Ramos (cell line): ENCODE data around the gene NPHS1.
"Not testable (repeated sequence)": the region's sequence is repeated elsewhere in the genome, so short reads cannot be mapped to it uniquely, and the experiment has no call there.

Source experiments
- in situ Hi-C: fragments of 300-500 bp; cut with MboI; formaldehyde crosslinking; loops from one replicate; pipeline ENCODE4 v1.14.3; 2022; ENCODE audit warnings: low sequenced_read_pairs; ENCODE audit not compliant: unreplicated experiment

NPHS1 gene

DNA sequence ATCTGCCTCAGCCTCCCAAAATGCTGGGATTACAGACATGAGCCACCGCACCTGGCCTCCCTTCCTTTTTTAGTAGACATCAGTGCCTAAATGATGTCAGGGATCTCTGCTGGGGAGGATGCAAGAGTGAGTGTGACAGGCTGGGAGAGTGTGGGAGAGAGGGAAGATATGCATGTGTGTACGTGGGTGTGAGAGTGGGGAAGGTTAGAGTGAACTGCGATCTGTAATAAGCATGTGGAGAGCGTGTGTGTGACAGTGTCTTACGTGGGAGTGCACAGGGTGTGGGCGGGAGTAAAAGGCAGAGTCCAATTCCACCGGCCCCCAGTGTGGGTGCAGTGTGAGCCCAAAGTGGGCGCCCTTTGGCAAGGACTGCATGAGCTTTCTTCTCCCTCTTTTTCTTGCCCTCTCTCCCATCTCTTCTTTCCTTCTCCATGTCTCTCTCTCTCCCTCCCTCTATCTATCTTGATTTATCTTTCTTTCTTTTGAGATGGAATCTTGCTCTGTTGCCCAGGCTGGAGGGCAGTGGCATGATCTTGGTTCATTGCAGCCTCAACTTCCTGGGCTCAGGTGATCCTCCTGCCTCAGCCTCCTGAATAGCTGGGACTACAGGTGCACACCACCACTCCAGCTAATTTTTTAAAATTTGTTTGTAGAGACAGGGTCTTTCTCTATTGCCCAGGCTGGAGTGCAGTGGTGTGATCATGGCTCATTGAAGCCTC is 893 bp upstream of the NPHS1 start:
- in situ Hi-C loops: no loop called here

DNA sequence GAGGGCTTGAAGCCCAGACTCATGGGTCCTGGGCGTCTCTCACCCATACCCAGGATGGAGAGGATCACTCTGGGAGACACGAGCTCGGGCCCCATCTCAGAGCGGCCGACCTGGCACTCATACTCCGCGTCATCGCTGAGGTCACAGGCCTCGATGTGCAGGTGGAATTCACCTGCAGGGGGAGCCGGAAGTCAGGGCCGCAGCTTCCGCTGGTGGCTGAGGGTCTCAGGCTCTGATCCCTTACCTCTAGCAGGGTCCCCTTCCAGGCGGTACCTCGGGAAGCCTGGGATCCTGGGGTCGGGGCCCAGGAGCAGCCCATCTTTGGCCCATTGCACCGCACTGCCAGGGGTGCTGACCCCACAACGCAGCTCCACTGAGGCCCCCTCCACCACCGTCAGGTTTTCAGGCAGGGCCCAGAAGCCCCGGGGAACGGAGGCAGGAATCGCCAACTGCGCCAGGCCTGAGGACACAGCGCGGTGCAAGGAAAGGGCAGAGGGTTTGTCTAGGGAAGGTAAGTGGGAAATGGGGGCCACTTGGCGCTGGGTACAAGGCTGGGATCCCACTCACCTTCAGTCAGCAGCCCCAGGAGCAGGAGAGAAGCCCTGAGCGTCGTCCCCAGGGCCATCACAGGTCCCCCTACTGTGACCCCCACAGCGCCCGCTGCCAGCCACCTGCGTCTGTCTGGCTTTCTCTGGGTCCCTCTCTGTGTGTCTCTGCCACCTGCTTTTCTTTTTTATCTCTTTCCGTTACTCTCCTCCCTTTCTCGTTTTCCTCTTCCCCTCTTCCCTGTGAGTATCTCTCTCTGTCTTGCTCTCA is 883 bp downstream of the NPHS1 start:
- in situ Hi-C loops: no loop called here

- in situ Hi-C loops: no loop called here
These were observed 3.3 kb downstream of the NPHS1 start for GRCh38 chr19:35848919-35849505.

DNA sequence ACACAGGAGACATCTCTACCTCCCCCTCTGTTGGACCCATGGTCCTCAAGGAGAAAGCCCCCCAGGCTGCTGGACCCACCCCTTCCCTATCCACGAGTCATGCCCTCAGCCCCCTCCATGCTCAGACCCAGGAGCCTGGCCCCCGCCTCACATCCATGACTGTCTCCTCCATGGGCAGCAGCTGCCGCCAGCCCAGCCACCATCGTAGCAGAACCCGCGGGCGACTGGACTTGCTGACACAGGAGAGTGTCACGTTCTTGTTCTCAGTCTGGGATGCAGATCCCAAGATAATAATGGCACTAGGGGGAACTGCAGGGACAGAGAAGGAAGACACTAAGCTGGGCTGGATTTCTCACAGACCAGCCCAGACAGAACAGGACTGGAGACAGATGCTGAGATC is 3.8 kb downstream of the NPHS1 start:
- in situ Hi-C loops: no loop called here

GRCh38 chr19:35847911-35848310 is 4.4 kb downstream of the NPHS1 start:
- in situ Hi-C loops: no loop called here

- in situ Hi-C loops: no loop called here
These were observed 6.2 kb downstream of the NPHS1 start for GRCh38 chr19:35846038-35846668.

GRCh38 chr19:35845215-35846037 is 6.9 kb downstream of the NPHS1 start:
- in situ Hi-C loops: no loop called here

DNA sequence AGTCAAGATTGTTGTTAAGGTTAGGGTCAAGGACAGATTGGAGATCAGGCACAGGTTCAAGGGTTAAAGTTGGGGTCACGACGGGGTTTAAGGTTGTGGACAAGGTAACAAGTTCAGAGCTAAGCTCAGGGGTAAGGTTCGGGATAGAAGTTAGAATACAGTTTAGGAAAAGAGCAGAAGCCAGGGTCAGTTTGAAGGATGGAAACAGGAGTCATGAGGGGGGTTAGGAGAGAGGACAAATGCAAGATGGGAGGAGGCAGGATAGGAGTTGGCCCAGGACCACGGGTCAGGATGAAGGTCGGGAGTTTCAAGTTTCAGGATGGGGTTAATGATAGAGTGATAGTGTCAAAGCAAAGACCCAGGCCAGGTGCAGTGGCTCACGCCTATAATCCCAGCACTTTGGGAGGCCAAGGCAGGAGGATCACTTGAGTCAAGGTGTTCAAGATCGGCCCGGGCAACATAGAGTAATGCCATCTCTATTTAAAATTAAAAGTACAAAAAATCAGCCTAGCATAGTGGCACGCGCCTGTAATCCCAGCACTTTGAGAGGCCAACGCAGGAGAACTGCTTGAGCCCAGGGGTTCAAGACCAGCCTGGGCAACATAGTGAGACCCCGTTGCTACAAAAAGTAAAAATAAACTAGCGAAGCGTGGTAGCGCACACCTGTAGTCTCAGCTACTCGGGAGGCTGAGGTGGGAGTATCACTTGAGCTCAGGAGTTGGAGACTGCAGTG is 7.7 kb downstream of the NPHS1 start:
- in situ Hi-C loops: no loop called here

- in situ Hi-C loops: no loop called here
These were observed 8.4 kb downstream of the NPHS1 start for GRCh38 chr19:35843676-35844481.

DNA sequence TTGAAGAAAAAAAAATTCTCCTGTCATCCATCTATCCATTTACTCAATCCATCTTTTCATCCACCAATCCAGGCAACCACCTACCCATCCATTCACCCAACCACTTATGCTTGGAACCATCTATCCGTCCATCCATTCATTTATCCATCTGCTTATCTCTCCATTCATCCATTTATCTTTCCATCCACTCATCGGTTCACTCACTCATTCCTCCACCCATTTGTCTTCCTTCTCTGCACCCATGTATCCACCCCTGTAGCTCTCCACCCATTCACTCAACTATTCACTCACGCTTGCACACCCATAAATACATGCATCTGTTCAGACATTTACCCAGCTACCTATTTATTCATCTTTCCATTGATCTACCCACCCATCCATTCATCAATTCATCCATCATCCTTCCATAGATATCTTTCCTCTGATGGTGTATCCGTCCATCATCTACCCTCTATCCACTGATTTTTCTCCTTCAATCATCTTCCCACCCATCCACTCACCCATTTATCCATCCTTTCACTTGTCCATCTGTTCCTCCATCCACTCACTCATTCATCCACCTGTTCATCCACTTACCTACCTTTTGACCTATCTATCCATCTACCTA is 9.5 kb downstream of the NPHS1 start:
- in situ Hi-C loops: no loop called here

GRCh38 chr19:35841961-35842595 is 10.2 kb downstream of the NPHS1 start:
- in situ Hi-C loops: no loop called here

DNA sequence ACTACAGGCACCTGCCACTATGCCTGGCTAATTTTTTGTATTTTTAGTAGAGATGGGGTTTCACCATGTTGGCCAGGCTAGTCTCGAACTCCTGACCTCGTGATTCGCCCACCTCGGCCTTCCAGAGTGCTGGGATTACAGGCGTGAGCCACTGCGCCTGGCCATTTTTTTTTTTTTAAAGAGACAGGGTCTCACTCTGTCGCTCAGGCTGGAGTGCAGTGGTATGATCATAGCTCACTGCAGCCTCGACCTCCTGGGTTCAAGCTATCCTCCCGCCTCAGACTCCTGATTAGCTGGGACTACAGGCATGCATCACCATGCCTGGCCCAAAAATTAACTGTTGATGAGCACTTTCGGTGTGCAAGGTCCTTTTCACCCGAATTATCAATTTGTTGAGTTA is 16.2 kb downstream of the NPHS1 start:
- in situ Hi-C loops: not testable (repeated sequence)

DNA sequence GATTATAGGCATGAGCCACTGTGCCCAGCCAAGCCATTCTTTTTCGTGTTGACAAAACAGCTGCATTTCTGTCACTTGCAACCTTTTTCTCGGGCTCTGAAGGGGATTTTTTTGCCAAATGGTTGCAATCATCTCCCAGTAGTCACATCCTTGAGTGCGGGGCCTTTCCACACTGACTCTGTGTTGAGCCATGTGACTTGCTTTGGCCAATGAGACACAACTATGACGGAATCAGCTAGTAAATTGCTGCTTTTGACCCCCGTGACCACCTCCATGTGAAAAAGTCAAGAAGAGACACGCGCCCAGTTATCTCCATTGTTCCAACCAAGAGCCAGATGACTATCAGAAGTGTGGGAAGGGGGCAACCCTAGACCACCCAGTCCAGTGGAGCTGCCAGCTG is 18.3 kb downstream of the NPHS1 start:
- in situ Hi-C loops: no loop called here

DNA sequence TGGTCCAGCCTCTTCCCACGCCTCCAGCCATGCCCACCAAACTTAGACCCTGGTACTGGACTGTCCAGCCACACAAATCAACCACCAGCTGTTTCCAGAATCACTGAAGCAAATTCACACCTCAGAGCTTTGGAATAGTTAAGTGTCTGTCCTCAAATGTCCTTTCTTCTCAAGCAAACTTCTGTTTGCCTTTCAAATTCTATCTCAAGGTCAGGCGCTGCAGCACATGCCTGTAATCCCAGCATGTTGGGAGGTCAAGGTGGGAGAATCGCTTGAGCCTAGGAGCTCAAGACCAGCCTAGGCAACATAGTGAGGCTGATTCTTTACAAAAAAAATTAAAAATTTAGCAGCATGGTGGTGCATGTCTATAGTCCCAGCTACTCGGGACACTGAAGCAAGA is 20.2 kb downstream of the NPHS1 start:
- in situ Hi-C loops: no loop called here

DNA sequence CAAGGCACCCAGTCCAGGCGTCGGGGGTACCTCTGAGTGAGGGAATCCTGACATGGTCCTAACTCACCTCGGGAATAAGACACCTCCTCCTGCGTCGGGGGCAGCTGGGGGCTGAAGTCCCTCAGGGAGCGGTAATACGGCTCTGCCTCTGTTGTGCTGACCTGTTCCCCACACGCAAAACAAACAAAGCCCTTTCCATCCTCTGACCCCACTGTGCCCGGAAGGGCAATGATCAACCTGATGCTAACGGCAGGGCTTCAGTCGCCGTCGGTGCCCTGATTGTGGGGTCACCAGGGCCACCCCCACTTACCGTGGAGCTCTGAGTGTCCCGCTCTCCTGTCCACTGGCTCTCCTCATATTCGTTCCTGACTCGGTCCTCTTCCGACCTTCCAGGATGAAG is 21.3 kb downstream of the NPHS1 start:
- in situ Hi-C loops: no loop called here

- in situ Hi-C loops: no loop called here
These were observed 23.5 kb downstream of the NPHS1 start for GRCh38 chr19:35828692-35829301.

DNA sequence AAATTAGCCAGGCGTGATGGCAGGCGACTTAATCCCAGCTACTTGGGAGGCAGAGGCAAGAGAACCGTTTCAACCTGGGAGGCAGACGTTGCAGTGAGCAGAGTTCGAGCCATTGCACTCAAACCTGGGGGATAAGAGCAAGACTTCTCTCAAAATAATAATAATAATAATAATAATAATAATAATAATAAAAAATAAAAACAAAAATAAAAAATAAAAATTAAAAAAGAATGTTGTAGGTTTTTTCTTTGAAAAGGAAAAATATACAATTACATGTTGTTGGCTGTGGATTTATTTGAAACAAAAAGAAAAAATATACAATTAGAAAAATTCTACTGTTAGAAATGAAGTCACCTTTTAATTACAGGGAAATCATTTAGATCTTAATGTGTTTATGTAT is 28.2 kb downstream of the NPHS1 start:
- in situ Hi-C loops: no loop called here
